Activated naive CD4-positive, alpha-beta T cell (primary cell): Measurements from ENCODE around the gene GPR34.
"Not testable (repeated sequence)": the region's sequence is repeated elsewhere in the genome, so short reads cannot be mapped to it uniquely, and the experiment has no call there.

ENCODE experiments used
- DNase-seq, 4 experiments: peaks; one replicate each; lab custom pipeline; 2025; lab: John Stamatoyannopoulos, UW

The GPR34 gene

GRCh38 chrX:41695426-41695825 is 6.7 kb downstream of the GPR34 start:
- no peak for DNase-seq

- no peak for DNase-seq
Measured at GRCh38 chrX:41703574-41704029, 14.8 kb downstream of the GPR34 start.

GRCh38 chrX:41705042-41705441 is 16.3 kb downstream of the GPR34 start:
- no peak for DNase-seq

- no peak for DNase-seq
Measured at GRCh38 chrX:41705680-41706374, 17.1 kb downstream of the GPR34 start.

GRCh38 chrX:41707218-41707617 is 18.4 kb downstream of the GPR34 start:
- DNase-seq = no peak

- DNase-seq = no peak
Measured at GRCh38 chrX:41708486-41708885, 19.7 kb downstream of the GPR34 start.

GRCh38 chrX:41711021-41711667 is 22.4 kb downstream of the GPR34 start:
- DNase-seq = no peak

GRCh38 chrX:41716222-41716621 is 27.4 kb downstream of the GPR34 start:
- DNase-seq = no peak

GRCh38 chrX:41716767-41717473 is 28.1 kb downstream of the GPR34 start:
- no peak for DNase-seq

- no peak for DNase-seq
Measured at GRCh38 chrX:41718481-41719235, 29.9 kb downstream of the GPR34 start.

GRCh38 chrX:41719610-41720009 is 30.8 kb downstream of the GPR34 start:
- not testable (repeated sequence) for DNase-seq

GRCh38 chrX:41720125-41720779 is 31.5 kb downstream of the GPR34 start:
- DNase-seq = no peak

GRCh38 chrX:41721590-41721989 is 32.8 kb downstream of the GPR34 start:
- DNase-seq = no peak

GRCh38 chrX:41722214-41722613 is 33.4 kb downstream of the GPR34 start:
- no peak for DNase-seq

- DNase-seq = no peak
Measured at GRCh38 chrX:41722816-41723618, 34.2 kb downstream of the GPR34 start.

- no peak for DNase-seq
Measured at GRCh38 chrX:41723826-41724225, 35.1 kb downstream of the GPR34 start, which contains the start of gene GPR82. Gene GPR82 (plus strand): TSS chrX:41724181. CDS start chrX:41727027, 2,846 bp downstream.

GRCh38 chrX:41728125-41728524 is 39.4 kb downstream of the GPR34 start:
- DNase-seq = no peak

GRCh38 chrX:41730081-41730480 is 41.3 kb downstream of the GPR34 start:
- no peak for DNase-seq

GRCh38 chrX:41732260-41732659 is 43.5 kb downstream of the GPR34 start:
- no peak for DNase-seq

- DNase-seq = no peak
Measured at GRCh38 chrX:41733939-41734338, 45.2 kb downstream of the GPR34 start.

GRCh38 chrX:41734530-41734929 is 45.8 kb downstream of the GPR34 start:
- no peak for DNase-seq
